Spleen (tissue), 7 donors: ENCODE measurements around the gene GAL3ST1.

Source experiments
- CTCF ChIP-seq, 11 experiments: fragments of 200-600 bp in 7 of 11; fragments of 450-650 bp in 4 of 11; sonication (generic) in 4 of 11; IDR thresholded peaks in 8 of 11; conservative IDR thresholded peaks in 3 of 11; 1 replicate in 7 of 11; 2 replicates in 4 of 11; pipeline versions ENCODE4 v1.4.0 to v1.8.0; 2016 to 2021; ENCODE audit warnings: antibody characterized with exemption in 11 of 11, inconsistent platforms in 4 of 11, mild to moderate bottlenecking in 1 of 11
- POLR2A ChIP-seq, 3 donors: fragments of 450-650 bp; IDR thresholded peaks; one replicate each; pipeline ENCODE4 v1.5.1; 2017; ENCODE audit warnings: antibody characterized with exemption in 3 of 3, mild to moderate bottlenecking in 1 of 3
- donor health status: DM: no; HTN: no; CAD: no; lungs with moderate emphysema.
- donor health status: DM: no; HTN: no; CAD: no.
- donor health status: DM: no; HTN: no; CAD: no.

- TF ChIP-seq CTCF (IDR thresholded peaks at IDR 0.05 in 8 of 11, conservative IDR thresholded peaks at IDR 0.05 in 3 of 11) (no peak), POLR2A (IDR thresholded peaks at IDR 0.05) (no peak)
Measured at GRCh38 chr22:30541961-30542810, 32.3 kb downstream of the GAL3ST1 start.
